Esophagus muscularis mucosa (tissue), 3 donors: ENCODE measurements around the gene NRXN3.

Source experiments
- POLR2A ChIP-seq: fragments of 450-650 bp; IDR thresholded peaks from one replicate; pipeline ENCODE4 v1.6.1; 2017; ENCODE audit warnings: antibody characterized with exemption, moderate library complexity, mild to moderate bottlenecking, low read depth
- TF ChIP-seq, protein P1 (sequence below), 3 experiments: fragments of 200-600 bp in 2 of 3; fragments of 450-650 bp in 1 of 3; sonication (generic) in 2 of 3; IDR thresholded peaks; one replicate each; pipeline ENCODE4 v1.5.1; 2017 to 2019; ENCODE audit warnings: antibody characterized with exemption in 3 of 3, mild to moderate bottlenecking in 2 of 3, moderate library complexity in 1 of 3

GRCh38 chr14:79767251-79767650 is 1597.1 kb downstream of the NRXN3 start:
- TF ChIP-seq, protein P1, sequence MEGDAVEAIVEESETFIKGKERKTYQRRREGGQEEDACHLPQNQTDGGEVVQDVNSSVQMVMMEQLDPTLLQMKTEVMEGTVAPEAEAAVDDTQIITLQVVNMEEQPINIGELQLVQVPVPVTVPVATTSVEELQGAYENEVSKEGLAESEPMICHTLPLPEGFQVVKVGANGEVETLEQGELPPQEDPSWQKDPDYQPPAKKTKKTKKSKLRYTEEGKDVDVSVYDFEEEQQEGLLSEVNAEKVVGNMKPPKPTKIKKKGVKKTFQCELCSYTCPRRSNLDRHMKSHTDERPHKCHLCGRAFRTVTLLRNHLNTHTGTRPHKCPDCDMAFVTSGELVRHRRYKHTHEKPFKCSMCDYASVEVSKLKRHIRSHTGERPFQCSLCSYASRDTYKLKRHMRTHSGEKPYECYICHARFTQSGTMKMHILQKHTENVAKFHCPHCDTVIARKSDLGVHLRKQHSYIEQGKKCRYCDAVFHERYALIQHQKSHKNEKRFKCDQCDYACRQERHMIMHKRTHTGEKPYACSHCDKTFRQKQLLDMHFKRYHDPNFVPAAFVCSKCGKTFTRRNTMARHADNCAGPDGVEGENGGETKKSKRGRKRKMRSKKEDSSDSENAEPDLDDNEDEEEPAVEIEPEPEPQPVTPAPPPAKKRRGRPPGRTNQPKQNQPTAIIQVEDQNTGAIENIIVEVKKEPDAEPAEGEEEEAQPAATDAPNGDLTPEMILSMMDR (IDR thresholded peaks at IDR 0.05), result no peak
- no peak for TF ChIP-seq POLR2A
